ENCODE results near the gene MUL1. TPM values are rescaled to one million over a fixed set of nuclear protein-coding genes. Genes with fewer than 3 reads are reported as not detected.
A peak's percentile ranks its signal among the peaks of the same experiment; 100 is the strongest.

Gene MUL1
- total RNA-seq, 3 donors from 2014 or later (not counting 1 experiment from before 2014, with no cell fraction given): 21.0 to 29.5 (median 28.8) TPM

GRCh38 chr1:20483833-20484518 is 24.0 kb downstream of the MUL1 start:
- no peak overlapping the region for H3K27ac Mint-ChIP-seq
- peaks cover 0 to 14% of the 10 kb centered on the region in 2 donors for H3K4me1 Mint-ChIP-seq
- no peak for ATAC-seq

GRCh38 chr1:20483098-20483832 is 24.7 kb downstream of the MUL1 start:
- no peak for TF ChIP-seq CTCF (IDR thresholded peaks at IDR 0.05)
- Mint-ChIP-seq H3K27me3 (ENCODE audit: low read depth in 2 of 2) (peaks cover 48 to 67% of the 10 kb centered on the region in 2 donors), H3K4me1 (peaks cover 0 to 14% of the 10 kb centered on the region in 2 donors), H3K9me3 (no peaks in the 10 kb centered on the region), H3K27ac (no peak overlapping the region), H3K4me3 (peak overlapping the region; percentile 73), H3K36me3 (no peaks in the 10 kb centered on the region)
- intact Hi-C loops (cut with micrococcal nuclease): no loop called here
- no peaks in the 10 kb centered on the region for H3K36me3 ChIP-seq (ENCODE audit: control insufficient read depth, insufficient read depth, low read length)
- ATAC-seq: no peak
- no peak for DNase-seq
- H3K27ac ChIP-seq (ENCODE audit: low read length): no peak overlapping the region
- H3K4me3 ChIP-seq (ENCODE audit: low read length): no peak overlapping the region
- H3K27me3 ChIP-seq (ENCODE audit: control insufficient read depth, insufficient read depth, low read length): peaks cover 28% of the 10 kb centered on the region
- WGBS (ENCODE audit: insufficient coverage): 16% methylated on average over 8 of the region's 16 CpGs
- peaks cover 27% of the 10 kb centered on the region for H3K4me1 ChIP-seq (ENCODE audit: control insufficient read depth, insufficient read depth, low read length)
- H3K9me3 ChIP-seq (ENCODE audit: control insufficient read depth, insufficient read depth, low read length): no peaks in the 10 kb centered on the region

More at GRCh38 chr1:20483833-20484518, 24.0 kb downstream of the MUL1 start:
- H3K9me3 ChIP-seq (ENCODE audit: control insufficient read depth, insufficient read depth, low read length): no peaks in the 10 kb centered on the region
- no peaks in the 10 kb centered on the region for H3K36me3 ChIP-seq (ENCODE audit: control insufficient read depth, insufficient read depth, low read length)
- 3% methylated on average over 58 of the region's 58 CpGs for WGBS (ENCODE audit: insufficient coverage)
- intact Hi-C loops (cut with micrococcal nuclease): no loop called here
- peak overlapping the region; percentile 25 for H3K4me3 ChIP-seq (ENCODE audit: low read length)
- peak in 1 of 2 donors; percentile 27 for DNase-seq
- no peak overlapping the region for H3K27ac ChIP-seq (ENCODE audit: low read length)
- H3K27me3 ChIP-seq (ENCODE audit: control insufficient read depth, insufficient read depth, low read length): peaks cover 28% of the 10 kb centered on the region
- H3K9me3 Mint-ChIP-seq: no peaks in the 10 kb centered on the region
- H3K4me3 Mint-ChIP-seq: peak overlapping the region; percentile 73
- TF ChIP-seq CTCF (IDR thresholded peaks at IDR 0.05): no peak
- peaks cover 54 to 71% of the 10 kb centered on the region in 2 donors for H3K27me3 Mint-ChIP-seq (ENCODE audit: low read depth in 2 of 2)
- H3K36me3 Mint-ChIP-seq: no peaks in the 10 kb centered on the region
- peaks cover 27% of the 10 kb centered on the region for H3K4me1 ChIP-seq (ENCODE audit: control insufficient read depth, insufficient read depth, low read length)

- Mint-ChIP-seq H3K9me3 (no peaks in the 10 kb centered on the region), H3K36me3 (no peaks in the 10 kb centered on the region), H3K4me1 (peaks cover 0 to 14% of the 10 kb centered on the region in 2 donors), H3K4me3 (no peak overlapping the region), H3K27me3 (ENCODE audit: low read depth in 2 of 2) (peaks cover 41 to 64% of the 10 kb centered on the region in 2 donors), H3K27ac (no peak overlapping the region)
- no peak overlapping the region for H3K27ac ChIP-seq (ENCODE audit: low read length)
- no peak overlapping the region for H3K4me3 ChIP-seq (ENCODE audit: low read length)
- no peak for TF ChIP-seq CTCF (IDR thresholded peaks at IDR 0.05)
- H3K36me3 ChIP-seq (ENCODE audit: control insufficient read depth, insufficient read depth, low read length): no peaks in the 10 kb centered on the region
- H3K9me3 ChIP-seq (ENCODE audit: control insufficient read depth, insufficient read depth, low read length): no peaks in the 10 kb centered on the region
- no peak for DNase-seq
- peaks cover 25% of the 10 kb centered on the region for H3K4me1 ChIP-seq (ENCODE audit: control insufficient read depth, insufficient read depth, low read length)
- WGBS (ENCODE audit: insufficient coverage): 56% methylated on average over 10 of the region's 10 CpGs
- intact Hi-C loops (cut with micrococcal nuclease): no loop called here
- peaks cover 24% of the 10 kb centered on the region for H3K27me3 ChIP-seq (ENCODE audit: control insufficient read depth, insufficient read depth, low read length)
- ATAC-seq: no peak
These were observed 26.1 kb downstream of the MUL1 start for GRCh38 chr1:20481643-20482498.

Data from natural killer cell (primary cell).